Stomach (tissue), 4 donors: Measurements from ENCODE around the gene BMP6.

Source experiments
- CTCF ChIP-seq, 7 experiments: fragments of 450-650 bp in 4 of 7; fragments of 200-600 bp in 3 of 7; sonication (generic) in 3 of 7; IDR thresholded peaks; one replicate each; pipeline ENCODE4 v1.5.1; 2016 to 2019; ENCODE audit warnings: antibody characterized with exemption in 7 of 7, control low read depth in 2 of 7, mild to moderate bottlenecking in 1 of 7
- POLR2AphosphoS5 ChIP-seq, 3 donors: sonication (generic); formaldehyde crosslinking; IDR thresholded peaks; one replicate each; pipeline ENCODE4 v1.6.1; 2016; ENCODE audit warnings: antibody characterized with exemption in 3 of 3

GRCh38 chr6:7737867-7738266, 12.0 kb downstream of the BMP6 start:
- TF ChIP-seq CTCF (IDR thresholded peaks at IDR 0.05) (no peak), POLR2AphosphoS5 (IDR thresholded peaks at IDR 0.05) (no peak)
